ENCODE measurements around the gene PLXNA4.

DNA sequence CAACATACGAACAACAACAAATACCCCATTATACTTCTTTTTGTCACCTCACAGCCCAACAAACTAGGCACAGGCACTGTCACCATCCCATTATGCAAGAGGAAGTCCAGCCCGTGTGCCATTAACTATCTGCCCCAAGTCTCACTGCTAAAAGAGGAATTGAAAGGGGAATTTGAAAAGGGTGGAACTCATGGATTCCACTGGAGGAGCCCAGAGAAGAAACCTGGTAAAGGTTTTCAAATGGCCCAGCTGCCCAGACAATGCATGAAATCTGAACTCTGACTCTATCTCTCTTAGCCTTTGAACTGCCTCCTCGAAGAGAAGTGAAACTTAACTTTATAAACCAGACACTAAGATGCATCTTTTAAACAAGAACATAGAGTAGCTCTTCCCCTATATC lies 130.0 kb downstream of the PLXNA4 start:
- no peak for TF ChIP-seq EZH2 (IDR thresholded peaks at IDR 0.05; ENCODE audit: borderline replicate concordance, low read length)
- TF ChIP-seq, protein P1, sequence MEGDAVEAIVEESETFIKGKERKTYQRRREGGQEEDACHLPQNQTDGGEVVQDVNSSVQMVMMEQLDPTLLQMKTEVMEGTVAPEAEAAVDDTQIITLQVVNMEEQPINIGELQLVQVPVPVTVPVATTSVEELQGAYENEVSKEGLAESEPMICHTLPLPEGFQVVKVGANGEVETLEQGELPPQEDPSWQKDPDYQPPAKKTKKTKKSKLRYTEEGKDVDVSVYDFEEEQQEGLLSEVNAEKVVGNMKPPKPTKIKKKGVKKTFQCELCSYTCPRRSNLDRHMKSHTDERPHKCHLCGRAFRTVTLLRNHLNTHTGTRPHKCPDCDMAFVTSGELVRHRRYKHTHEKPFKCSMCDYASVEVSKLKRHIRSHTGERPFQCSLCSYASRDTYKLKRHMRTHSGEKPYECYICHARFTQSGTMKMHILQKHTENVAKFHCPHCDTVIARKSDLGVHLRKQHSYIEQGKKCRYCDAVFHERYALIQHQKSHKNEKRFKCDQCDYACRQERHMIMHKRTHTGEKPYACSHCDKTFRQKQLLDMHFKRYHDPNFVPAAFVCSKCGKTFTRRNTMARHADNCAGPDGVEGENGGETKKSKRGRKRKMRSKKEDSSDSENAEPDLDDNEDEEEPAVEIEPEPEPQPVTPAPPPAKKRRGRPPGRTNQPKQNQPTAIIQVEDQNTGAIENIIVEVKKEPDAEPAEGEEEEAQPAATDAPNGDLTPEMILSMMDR (IDR thresholded peaks at IDR 0.05; ENCODE audit: low read length), result no peak
